Measurements from ENCODE around the gene UBE2H.

DNA sequence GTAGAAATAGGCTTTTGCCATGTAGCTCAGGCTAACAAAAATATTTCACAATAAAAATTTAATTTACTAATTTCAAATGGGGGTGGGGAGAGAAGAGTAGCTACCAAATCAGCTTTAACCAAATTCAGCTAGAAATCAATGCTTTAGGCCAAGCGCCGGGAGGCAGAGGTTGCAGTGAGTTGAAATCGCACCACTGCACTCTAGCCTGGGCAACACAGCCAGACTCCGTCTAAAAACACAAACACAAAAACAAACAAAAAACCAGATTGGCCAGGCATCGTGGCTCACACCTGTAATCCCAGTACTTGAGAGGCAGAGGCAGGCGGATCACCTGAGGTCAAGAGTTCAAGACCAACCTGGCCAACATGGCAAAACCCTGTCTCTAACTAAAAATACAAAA, 9.4 kb downstream of the UBE2H start:
- no peak for TF ChIP-seq EZH2 (IDR thresholded peaks at IDR 0.05; ENCODE audit: borderline replicate concordance, low read depth, low read length, poor library complexity, severe bottlenecking)
- TF ChIP-seq, protein P1, sequence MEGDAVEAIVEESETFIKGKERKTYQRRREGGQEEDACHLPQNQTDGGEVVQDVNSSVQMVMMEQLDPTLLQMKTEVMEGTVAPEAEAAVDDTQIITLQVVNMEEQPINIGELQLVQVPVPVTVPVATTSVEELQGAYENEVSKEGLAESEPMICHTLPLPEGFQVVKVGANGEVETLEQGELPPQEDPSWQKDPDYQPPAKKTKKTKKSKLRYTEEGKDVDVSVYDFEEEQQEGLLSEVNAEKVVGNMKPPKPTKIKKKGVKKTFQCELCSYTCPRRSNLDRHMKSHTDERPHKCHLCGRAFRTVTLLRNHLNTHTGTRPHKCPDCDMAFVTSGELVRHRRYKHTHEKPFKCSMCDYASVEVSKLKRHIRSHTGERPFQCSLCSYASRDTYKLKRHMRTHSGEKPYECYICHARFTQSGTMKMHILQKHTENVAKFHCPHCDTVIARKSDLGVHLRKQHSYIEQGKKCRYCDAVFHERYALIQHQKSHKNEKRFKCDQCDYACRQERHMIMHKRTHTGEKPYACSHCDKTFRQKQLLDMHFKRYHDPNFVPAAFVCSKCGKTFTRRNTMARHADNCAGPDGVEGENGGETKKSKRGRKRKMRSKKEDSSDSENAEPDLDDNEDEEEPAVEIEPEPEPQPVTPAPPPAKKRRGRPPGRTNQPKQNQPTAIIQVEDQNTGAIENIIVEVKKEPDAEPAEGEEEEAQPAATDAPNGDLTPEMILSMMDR (conservative IDR thresholded peaks at IDR 0.05; ENCODE audit: low read depth, low read length): no peak

All from A673 (cell line).